ENCODE data around the gene AQP2.

DNA sequence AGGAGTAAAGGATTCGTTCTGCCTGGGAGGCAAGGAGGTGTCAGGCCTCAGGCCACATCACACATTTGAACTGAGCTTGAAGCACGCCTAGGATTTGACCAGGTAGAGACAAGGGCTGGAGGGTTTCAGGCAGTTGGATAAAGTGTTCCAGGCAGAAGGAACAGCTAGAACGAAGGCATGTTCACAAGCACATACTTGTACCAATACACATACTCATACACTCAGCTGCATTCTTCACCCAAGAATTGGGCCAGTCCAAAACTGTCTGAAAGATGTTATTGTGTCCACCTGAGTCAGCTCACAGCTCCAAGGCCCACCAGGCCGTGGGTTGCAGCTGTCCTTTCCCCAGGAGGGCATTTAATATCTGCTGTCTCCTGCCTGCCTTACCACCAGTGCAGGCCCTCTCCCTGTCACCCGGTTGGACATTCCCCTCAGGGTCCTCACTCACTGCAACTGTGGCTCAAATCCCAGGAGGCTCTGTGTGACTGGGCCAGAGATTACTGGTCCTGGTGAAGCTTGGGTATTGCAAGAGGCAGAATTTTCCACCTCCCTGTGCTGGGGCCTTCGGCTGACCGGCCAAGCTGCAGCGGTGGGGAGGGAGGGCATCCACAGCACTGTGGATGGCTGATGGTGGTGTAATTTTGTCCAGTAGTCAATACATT, 12.8 kb upstream of the AQP2 start:
- TF ChIP-seq, protein P1, sequence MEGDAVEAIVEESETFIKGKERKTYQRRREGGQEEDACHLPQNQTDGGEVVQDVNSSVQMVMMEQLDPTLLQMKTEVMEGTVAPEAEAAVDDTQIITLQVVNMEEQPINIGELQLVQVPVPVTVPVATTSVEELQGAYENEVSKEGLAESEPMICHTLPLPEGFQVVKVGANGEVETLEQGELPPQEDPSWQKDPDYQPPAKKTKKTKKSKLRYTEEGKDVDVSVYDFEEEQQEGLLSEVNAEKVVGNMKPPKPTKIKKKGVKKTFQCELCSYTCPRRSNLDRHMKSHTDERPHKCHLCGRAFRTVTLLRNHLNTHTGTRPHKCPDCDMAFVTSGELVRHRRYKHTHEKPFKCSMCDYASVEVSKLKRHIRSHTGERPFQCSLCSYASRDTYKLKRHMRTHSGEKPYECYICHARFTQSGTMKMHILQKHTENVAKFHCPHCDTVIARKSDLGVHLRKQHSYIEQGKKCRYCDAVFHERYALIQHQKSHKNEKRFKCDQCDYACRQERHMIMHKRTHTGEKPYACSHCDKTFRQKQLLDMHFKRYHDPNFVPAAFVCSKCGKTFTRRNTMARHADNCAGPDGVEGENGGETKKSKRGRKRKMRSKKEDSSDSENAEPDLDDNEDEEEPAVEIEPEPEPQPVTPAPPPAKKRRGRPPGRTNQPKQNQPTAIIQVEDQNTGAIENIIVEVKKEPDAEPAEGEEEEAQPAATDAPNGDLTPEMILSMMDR (IDR thresholded peaks at IDR 0.05), result no peak
- TF ChIP-seq TCF7L2 (IDR thresholded peaks at IDR 0.05; ENCODE audit: low read depth, low read length), result no peak
- TF ChIP-seq POLR2AphosphoS5 (IDR thresholded peaks at IDR 0.05; ENCODE audit: low read depth, low read length), result no peak
- no peak for TF ChIP-seq SIN3A (IDR thresholded peaks at IDR 0.05; ENCODE audit: borderline replicate concordance, insufficient read depth, low read depth, low read length)
- TF ChIP-seq, protein P2, sequence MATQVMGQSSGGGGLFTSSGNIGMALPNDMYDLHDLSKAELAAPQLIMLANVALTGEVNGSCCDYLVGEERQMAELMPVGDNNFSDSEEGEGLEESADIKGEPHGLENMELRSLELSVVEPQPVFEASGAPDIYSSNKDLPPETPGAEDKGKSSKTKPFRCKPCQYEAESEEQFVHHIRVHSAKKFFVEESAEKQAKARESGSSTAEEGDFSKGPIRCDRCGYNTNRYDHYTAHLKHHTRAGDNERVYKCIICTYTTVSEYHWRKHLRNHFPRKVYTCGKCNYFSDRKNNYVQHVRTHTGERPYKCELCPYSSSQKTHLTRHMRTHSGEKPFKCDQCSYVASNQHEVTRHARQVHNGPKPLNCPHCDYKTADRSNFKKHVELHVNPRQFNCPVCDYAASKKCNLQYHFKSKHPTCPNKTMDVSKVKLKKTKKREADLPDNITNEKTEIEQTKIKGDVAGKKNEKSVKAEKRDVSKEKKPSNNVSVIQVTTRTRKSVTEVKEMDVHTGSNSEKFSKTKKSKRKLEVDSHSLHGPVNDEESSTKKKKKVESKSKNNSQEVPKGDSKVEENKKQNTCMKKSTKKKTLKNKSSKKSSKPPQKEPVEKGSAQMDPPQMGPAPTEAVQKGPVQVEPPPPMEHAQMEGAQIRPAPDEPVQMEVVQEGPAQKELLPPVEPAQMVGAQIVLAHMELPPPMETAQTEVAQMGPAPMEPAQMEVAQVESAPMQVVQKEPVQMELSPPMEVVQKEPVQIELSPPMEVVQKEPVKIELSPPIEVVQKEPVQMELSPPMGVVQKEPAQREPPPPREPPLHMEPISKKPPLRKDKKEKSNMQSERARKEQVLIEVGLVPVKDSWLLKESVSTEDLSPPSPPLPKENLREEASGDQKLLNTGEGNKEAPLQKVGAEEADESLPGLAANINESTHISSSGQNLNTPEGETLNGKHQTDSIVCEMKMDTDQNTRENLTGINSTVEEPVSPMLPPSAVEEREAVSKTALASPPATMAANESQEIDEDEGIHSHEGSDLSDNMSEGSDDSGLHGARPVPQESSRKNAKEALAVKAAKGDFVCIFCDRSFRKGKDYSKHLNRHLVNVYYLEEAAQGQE (IDR thresholded peaks at IDR 0.05; ENCODE audit: insufficient read depth in 1 of 2, low read depth in 2 of 2, low read length in 1 of 2), result no peak

All from Panc1 (cell line).